Inflammatory macrophage (primary cell): ENCODE results near the gene ZNF362.
A peak's percentile ranks its signal among the peaks of the same experiment; 100 is the strongest.
"Not testable (repeated sequence)": the region's sequence is repeated elsewhere in the genome, so short reads cannot be mapped to it uniquely, and the experiment has no call there.

ENCODE experiments used
- DNase-seq, 2 donors: peaks; one replicate each; pipeline ENCODE4 v3.0.0-alpha.2; 2020 to 2022

Gene ZNF362

GRCh38 chr1:33307494-33307864 is 51.2 kb downstream of the ZNF362 start:
- no peak for DNase-seq

- DNase-seq = not testable (repeated sequence)
Measured at GRCh38 chr1:33309351-33309750, 53.1 kb downstream of the ZNF362 start.

GRCh38 chr1:33310702-33311101 is 54.4 kb downstream of the ZNF362 start:
- DNase-seq = no peak

GRCh38 chr1:33311706-33312412 is 55.6 kb downstream of the ZNF362 start:
- no peak for DNase-seq

GRCh38 chr1:33312413-33312749 is 56.1 kb downstream of the ZNF362 start:
- DNase-seq = no peak

- no peak for DNase-seq
Measured at GRCh38 chr1:33314416-33314815, 58.1 kb downstream of the ZNF362 start.

- DNase-seq = no peak
Measured at GRCh38 chr1:33316601-33317000, 60.3 kb downstream of the ZNF362 start.

GRCh38 chr1:33317354-33317753 is 61.1 kb downstream of the ZNF362 start:
- no peak for DNase-seq

- no peak for DNase-seq
Measured at GRCh38 chr1:33317946-33318345, 61.7 kb downstream of the ZNF362 start.

GRCh38 chr1:33319186-33319948 is 63.1 kb downstream of the ZNF362 start:
- no peak for DNase-seq

GRCh38 chr1:33319949-33320618 is 63.8 kb downstream of the ZNF362 start:
- no peak for DNase-seq

- DNase-seq = no peak
Measured at GRCh38 chr1:33320619-33321165, 64.4 kb downstream of the ZNF362 start, which contains the start of gene A3GALT2. A3GALT2 (minus strand) TSS chr1:33321098; CDS start chr1:33321098, 0 bp downstream.

- no peak for DNase-seq
Measured at GRCh38 chr1:33321178-33321577, 64.9 kb downstream of the ZNF362 start.

GRCh38 chr1:33322109-33322508 is 65.8 kb downstream of the ZNF362 start:
- no peak for DNase-seq

- DNase-seq = no peak
Measured at GRCh38 chr1:33322870-33323585, 66.7 kb downstream of the ZNF362 start.

GRCh38 chr1:33323663-33324477 is 67.6 kb downstream of the ZNF362 start:
- no peak for DNase-seq

GRCh38 chr1:33324677-33325575 is 68.6 kb downstream of the ZNF362 start:
- DNase-seq = no peak

GRCh38 chr1:33326785-33327184 is 70.5 kb downstream of the ZNF362 start:
- peak; percentile 74 to 83 for DNase-seq

GRCh38 chr1:33327587-33328325 is 71.5 kb downstream of the ZNF362 start:
- DNase-seq = peak in 1 of 2 donors; percentile 26

GRCh38 chr1:33328817-33329216 is 72.5 kb downstream of the ZNF362 start:
- no peak for DNase-seq
